ENCODE measurements around the gene IGSF21. TPM values are rescaled to one million over a fixed set of nuclear protein-coding genes. Genes with fewer than 3 reads are reported as not detected.

The IGSF21 gene
- total RNA-seq, 1 donor from 2014 or later: 45.9 TPM

DNA sequence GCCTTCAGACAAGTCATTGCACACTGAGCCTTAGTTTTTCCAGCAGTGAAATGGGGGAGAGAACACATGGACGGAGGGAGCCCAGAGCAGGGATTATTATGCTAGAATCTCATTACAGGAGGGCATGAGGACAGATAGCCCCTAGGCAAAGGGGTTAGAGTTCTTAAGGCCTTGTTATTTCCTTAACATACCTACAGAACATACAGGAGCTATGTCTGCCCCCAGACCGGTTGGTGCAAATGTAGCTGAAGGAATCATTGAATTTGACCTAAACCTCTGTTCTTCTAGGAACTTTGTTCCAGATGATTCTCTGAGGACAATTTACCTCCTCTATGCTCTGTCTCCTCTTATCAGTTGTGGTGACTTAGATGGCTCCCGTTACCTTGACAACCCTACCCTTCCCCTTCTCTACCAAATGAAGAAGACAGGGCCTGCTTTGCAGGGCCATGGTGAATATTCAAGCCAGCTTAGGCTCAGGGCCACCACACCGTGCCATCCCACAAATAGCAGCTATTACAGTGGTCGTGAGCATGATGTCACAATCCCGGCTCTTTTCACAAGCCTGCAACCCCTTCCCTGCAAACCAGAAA lies 156.9 kb downstream of the IGSF21 start:
- DNase-seq: no peak

DNA sequence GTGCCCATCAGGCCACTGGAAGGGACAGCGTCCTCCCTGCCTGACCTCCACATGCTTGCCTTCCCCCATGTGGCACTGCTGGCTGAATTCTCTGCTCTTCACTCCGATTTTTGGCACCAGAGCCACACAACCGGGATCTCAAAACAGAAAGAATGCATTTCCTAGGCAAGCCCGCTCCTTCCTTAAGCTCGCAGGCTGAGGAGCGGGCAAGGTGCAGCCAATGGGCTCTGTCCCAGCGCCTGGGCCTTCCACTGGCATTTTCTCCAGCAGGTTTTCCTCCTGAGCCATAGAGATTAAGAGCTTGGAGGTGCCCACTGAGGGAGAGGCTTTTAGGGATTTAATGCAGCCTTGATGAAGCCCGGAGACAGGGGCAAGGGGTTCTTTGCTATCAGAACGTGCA lies 158.0 kb downstream of the IGSF21 start:
- no peak for DNase-seq

DNA sequence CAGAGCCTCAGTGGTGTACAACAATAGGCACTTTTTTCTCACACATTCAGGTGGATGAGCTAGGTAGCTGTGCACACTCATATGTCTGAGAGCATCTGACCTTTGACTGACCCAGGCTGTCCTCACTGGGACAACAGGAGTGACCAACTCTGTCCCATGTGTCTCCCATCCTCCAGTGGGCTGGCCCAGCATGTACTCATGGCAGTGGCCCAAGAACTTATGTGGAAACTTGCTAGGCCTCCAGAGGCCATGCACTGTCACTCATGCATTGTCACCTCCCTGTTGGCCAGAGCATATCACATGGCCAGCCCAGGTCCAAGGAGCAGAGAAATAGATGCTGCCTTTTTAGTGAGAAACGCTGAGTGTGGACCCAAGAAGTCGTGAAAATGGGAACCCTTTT lies 158.8 kb downstream of the IGSF21 start:
- no peak for DNase-seq

DNA sequence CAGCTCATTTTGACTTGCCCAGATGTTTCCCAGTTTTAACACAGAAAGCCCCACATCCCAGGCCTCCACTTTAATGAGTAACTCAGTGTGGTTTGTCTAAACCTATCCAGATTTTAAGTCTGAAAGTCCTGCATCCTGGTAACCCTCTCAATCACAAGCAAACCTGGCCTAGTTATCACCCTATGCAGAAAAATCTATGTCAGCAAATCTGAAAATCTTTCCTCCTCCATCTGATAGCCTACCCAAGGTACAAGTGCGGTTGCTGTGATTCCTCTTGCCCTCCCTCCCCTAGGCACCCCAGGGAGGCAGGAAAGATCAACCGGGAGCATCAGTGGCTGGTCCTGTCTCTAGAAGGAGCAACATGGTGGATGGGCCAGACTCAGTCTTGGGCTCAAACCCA lies 163.7 kb downstream of the IGSF21 start:
- no peak for DNase-seq

DNA sequence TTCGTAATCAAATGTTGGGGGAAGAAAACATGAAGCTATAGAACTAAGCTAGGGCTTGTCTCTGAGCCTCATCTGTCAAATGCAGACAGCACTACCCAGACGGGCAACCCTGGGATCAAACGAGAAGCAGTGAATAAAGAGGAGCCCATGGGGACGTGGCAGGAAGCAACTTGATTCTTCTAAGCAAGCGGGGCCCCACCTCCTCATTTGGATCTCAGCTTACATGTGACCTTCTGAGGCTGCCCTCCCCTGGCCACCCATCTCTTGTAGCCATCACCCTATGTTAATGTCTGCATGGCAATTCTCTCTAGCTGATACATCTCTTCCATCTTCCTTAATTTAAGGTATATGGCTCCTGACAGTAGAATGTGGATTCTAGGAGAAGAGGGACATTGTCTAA lies 171.3 kb downstream of the IGSF21 start:
- DNase-seq: no peak

DNA sequence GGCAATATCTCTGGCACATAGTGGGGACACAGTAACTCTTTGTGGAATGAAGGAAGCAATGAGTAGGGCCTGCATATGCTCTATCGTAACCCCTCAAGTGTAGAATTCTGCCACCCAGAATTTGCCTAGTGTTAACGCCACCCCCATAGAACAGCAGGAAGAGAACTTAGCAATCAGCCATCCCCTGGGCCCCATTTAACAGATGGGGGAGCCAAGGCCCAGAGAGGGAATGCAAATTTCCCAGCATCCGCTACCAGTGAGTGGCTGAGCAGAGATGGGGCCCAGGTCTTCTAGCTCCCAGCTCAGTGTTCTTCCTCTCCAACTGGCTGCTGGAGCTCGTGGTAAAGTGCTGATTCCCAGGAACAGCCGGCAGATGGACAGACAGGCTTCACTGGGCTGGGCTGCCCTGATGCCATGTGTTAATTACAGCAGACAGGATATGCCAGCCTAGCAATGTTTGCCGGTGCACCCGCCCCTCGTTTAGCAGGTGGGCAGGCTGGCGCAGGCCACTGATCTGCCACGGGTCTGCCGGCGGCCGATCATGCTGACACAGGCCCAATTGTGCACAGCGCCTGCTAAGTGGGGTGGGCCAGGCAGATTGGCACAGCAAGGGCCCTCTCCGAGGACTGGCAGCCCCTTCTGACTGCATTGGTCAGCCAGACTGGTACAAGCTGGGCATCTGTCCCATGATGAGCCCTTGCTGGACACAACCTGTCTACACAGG lies 171.9 kb downstream of the IGSF21 start:
- DNase-seq: no peak

DNA sequence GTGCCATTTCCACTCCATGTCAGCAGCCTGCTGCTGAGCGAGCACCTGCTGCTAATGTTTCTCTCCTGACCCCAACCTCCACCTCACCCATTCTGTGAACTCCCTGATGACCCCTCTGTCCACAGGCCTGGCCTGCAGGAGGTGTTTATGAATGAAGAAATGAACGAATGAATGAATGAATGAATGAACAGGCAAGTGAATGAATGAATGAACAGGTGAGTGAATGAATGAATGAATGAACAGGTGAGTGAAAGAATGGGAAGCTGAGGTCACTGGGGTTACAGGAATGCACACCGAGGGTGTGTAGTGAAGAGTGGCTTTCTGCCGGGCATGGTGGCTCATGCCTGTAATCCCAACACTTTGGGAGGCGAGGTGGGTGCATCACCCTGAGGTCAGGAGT lies 173.4 kb downstream of the IGSF21 start:
- no peak for DNase-seq

DNA sequence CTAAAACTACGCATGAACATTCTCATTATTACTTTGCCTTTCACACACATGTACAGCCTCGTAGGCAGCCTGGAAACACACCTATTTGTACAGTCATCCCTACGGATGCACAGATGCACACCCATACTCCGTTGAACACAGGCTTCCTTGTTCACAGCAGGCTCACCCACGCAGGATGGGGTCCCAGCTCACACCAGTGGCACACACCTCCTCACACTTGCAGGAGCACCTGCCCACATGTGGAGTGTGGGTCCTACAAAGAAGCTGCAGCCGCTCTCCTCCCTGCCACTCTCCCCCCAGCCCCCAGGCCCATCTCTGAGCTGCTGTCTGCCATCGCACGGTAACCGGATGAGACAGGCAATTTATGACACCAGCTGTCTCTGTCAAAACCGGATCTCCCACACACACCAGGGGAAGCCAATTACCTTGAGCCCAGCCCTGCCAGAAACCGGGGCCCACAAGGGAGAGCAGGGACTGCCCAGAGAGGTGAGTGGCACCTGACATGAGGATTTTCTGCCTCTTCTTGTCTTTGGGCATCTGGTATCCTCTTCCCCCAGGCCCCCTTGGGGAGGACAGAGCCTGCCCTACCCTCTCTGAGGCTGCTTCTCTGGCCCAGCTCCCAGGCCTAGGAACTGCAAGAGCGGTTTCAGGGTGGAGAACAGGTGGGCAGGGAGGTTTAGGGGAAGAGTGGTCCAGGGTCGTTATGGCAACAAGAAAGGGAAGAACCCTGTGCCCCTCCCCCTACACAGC lies 175.4 kb downstream of the IGSF21 start:
- peak; percentile 29 for DNase-seq

DNA sequence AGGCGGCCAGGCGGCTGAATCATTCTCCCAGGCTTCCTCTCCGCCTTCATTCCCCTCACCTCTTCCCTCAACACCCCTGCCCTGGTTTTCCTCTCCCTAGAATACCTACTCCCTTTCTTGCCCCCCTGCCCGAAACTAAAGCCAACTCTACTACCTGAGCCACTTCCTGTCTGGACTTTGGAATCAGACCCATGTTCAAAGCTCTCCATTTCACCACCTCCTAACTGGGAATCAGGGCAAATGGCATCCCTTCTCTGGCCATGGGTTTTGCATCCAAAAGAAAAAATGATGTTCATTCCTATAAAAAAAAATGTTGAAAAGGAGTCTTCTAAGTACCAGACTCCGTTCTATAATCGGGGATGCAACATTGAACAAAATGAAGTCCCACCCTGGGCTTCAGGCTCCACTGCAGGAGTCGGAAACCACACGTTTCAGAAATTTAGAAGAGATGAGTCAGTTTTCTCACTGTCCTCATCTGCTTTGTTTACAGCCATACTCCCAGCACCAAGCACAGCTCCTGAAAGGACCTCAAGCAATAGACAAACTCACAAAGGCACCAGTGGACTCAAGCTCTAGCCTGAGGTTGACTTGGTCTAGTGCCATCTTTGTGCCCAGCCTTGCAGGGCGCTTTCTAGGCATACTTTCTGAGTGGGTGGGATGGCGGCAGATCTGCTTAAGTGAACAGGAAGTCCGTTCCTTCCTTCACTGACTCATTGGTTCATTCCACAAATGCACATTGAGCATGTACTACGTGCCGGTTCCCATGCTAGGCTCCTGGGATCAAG lies 176.2 kb downstream of the IGSF21 start:
- peak; percentile 37 for DNase-seq

DNA sequence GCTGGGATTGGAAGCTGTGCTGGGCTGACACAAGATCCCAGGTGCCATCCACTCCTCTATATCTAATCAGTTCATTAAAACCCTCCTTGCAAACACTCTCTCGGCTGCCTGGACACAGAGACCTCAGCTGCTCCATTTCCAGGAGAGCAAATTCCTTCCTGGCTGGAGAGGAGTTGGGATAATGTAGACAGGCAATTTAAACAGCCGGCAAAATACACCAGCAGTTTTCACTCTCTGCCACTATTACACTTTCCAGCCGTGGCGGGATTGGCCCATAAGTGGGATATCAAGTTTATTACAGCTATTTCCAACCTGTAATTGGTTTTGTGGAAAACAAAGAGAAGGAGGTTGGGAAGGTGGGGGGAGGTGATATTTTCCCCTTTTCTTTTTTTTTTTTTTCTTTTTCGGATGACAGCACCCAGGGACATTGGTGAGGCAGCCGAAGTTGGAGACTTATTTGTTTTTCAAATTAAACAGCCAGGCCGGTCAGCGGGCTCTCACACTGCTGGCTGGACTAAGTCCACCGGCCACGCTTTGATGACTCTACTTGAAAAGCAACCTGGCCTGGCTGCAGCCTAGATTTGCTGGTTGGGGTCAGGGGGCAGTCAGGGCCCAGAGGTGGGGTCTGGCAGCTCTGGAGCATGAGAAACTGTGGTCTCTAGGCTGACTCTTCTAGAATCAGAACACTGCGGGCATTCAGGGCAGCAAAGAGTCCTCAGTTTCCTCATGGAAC lies 177.4 kb downstream of the IGSF21 start:
- no peak for DNase-seq

DNA sequence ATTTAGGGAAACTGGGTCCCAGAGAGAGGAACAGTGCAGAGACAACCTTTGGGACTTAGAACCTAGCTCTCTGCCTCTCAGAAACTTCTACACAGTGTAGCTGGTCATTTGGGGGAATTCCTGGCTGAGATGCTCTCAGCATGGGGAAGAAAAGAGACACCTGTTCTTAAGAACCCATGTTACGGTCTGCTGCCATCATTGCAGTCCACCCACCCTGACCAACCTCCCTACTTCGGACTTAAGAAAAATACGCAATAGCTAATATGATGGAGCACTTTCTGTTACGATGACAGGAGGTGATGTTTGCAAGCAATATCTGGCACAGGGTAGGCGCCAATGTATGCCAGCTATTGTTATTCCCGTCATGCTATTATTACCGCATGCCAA lies 177.9 kb downstream of the IGSF21 start:
- no peak for DNase-seq

DNA sequence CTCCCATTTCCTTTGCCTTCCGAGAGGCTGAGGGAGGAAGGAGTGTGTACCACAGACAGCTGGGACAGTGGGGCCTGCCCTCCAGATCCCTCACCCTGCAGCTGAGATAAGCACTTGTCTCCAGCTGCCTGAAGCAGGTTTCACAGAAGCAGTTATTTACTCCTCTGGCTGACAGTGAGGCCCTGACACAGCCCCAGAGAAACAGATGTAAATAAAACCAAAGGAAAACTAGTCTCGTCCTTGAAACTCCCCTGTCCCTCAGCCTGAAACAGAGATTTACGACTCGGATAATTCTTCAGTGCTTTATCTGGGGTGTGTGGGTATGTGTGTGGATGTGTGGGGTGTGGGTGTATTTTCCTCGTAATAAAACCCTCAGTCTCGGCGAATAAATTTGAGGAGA lies 181.1 kb downstream of the IGSF21 start:
- DNase-seq: no peak

DNA sequence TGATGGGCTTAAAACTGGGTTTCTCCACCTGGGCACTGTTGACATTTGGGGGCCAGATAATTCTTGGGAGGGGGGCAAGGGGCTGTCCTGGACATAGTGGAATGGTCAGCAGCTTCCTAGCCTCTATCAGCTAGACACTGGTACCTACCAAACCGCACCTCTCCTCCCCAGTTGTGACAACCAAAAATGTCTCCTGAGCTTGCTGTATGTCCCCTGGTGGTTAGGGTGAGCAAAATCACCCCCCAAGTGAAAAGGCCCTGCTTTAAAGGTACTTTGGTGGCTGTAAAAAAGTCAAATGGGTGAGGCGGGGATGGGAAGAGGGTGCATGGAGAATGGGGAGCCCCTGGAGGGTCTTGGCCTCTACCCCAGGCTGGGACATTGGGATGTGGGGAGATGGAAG lies 182.0 kb downstream of the IGSF21 start:
- no peak for DNase-seq

DNA sequence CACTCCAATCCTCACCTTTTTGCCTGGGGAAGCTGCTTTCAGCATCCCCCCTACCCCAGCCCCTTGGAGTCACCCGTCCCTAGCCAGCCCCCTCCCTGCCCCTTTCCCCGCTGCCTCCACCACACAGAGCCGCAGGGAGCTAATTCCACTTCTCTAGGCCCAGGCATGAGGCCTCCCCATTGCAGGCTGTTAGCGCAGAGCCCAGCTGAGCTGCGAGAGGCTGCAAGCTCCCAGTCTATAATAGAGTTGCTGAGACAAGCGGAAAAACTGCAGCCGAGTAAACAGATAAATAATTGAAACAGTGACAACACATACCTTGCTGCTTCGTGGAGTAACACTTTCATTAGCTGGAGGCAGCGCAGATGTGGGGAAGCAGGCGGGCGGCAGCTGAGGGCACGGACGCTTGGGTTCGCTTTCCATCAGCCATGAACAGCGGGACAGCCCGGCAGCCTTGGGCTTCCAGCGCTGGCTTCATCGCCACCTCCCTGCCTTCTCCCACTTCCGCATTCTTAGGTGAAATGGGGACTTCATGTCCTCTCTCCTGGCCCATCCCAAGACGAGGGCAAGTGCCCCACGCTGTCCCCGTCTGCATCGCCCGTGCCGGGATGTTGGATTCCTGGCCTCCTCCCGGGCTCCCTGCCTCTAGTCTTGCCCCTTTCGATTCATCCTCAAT lies 183.3 kb downstream of the IGSF21 start:
- no peak for DNase-seq

DNA sequence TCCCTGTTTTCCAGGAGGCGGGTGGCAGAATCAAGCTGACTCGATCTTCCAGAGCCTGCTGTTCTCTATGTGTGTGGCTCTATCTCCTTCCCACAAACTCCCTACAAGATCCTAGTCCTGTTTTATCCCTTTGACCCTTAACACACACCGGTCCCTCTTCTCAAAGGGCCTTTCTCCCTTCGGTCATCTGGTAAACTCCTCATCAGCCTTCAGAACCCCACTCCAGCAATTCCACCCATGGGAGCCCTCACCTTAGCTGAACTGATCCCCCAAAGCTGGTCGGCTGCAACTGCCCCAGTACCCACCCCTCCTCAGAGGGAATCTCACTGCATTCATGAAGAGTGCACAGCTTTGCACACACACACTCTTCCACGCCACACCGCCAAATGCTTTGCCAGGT lies 184.9 kb downstream of the IGSF21 start:
- DNase-seq: no peak

DNA sequence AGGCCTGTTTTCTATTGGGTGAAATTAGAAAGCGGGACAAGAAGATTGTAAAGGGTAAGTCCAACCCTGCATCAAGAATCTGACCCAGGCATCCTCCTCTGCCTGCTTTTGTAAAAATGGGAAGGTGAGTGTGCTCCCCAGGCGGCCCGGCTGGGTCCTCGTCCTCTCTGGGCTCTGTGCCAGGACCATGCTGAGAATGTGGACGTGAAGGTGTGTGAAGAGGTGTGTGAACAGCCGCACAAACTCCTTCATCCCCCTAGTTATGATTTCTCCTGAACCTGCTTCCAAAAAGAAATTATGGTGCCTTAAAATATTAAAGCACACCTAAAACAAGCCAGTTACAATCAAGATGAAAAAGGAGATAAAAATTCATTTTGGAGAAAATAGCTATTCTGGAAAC lies 185.7 kb downstream of the IGSF21 start:
- DNase-seq: no peak

DNA sequence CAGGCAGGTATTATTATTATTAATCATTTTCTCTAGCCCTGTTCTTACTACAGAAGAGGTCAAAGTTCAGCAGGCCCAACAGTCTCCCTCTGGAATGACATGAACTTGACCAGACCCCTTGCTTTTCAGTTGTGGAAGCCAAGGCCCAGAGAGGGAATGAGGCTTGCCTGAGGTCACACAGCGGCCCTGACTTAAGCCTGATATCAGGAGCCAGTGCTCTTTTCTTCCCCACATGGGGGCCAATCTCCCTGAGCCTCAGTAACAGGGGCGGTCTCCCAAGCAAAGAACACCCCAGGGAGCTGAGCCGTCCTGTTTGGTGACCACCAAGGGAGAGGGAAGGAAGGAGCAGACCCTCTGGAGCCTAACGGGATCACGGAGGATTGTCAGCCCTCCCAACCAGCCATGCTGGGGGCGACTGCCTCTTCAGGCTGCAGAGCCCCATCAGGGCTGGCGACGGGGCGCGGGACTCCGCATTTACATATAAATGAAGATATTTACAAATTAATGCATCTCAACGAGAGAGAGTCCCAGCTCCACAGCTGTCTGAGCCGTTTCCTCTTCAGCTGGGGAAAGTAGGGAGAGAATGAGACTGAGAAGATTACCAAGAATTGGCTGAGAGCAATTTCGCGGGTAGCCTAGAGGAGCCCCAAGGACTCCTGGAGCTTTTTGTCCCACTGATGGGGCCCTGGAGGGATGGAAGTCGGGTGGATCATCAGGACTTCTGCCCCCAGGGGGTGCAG lies 187.0 kb downstream of the IGSF21 start:
- no peak for DNase-seq

DNA sequence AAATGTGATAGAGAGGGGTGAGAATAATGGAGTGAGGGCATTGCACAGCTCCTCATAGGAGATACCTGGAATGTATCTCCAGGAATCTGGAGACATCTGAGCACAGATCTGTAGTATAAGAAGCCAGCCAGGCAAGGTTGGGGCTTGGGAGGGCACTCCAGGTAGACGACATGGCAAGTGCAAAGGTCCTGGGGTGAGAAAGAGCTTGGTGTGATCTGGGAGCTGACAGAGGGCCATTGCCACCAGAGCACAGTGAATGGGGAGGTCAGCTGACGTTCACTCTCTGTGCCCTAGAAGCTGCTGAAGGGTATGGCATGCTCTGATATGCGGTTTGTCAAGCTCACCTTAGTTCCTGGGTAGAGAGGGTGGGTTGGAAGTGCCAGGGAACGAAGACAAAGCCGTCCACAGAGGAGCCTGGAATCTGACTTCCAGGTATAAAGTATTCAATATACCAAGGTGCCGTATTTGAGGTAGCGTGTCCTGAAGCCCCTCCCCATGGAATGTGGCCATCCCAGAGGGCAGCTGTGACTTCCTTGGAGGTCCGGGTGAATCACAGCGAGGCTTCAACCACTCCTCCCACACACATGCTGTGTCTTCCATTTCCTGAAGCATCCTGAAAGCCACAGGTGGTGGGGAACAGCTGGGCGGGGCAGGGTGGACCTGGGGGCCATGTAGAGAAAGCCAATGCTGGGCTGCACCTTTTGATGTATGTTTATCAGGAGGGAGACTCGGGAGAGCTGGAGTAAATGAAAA lies 190.5 kb downstream of the IGSF21 start:
- no peak for DNase-seq

DNA sequence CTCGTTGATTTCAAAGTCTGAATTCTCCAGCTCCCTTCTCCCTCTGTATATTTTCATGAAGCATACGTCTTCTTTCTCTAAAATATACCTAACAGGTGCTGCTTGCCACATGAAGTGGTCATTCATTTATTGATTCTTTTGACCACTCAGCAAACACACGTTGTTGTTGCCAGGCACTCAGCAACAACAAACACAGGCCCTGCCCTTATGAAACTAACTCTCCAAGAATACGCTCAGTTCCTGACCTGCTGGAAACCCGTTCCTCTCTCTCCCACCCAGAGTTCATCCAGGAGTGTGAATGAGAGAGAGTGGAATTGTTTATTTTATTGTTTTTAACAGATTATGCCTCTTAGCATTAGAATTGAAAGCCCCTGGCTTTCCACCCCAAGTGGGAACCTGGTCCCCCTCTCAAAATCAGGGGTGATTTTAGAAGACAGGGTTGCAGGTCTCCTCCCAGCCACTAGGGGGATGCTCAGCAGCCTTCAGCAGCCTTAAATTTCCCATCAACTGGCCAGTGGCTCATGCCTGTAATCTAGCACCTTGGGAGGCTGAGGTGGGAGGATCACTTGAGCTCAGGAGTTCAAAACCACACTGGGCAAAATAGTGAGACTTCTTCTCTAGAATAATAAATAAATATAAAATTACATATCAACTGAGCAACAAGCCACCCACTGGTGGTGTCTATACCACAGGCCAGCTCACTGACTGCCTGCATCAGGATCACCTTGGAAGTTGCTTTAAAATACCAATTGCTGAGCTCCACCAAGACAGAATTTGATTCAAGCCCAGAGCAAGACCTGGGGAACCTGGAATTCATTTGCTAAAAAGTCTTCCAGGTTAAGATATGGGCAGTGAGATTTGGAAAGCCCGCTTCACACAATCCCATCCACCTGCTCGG lies 192.1 kb downstream of the IGSF21 start:
- no peak for DNase-seq

All from occipital lobe (tissue), 2 donors.